ENCODE data around the gene DOP1B.

DNA sequence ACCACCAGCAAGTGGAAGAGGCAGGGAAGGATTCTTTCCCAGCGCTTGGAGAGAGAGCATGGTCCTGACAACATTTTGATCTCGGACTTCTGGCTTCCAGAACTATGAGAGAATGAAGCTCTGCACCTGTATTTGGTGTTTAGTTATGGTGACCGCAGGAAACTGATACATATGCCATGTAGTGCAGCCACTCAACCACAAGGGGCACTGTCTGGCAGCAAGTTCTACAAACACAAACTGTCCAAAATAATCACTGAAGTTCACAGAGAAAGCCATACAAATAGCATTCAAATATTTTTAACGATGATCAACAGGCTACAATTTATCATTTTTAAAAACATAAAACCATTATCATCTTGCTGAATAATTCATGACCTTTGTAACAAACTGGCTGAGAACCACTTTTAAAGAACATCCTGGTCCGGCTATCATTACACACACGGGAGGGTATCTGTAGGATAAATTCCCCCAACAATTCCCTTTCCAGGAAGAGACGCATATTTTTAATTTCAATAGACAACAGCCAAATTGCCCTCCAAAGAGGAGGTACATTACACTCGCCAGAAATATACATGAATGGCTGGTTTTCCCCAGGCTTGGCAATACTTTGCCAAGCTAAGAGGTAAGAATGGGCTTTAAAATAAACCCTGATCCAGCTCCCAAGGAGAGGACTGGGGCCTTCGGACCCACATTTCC, 31.0 kb upstream of the DOP1B start:
- no peak for TF ChIP-seq POLR2AphosphoS5 (IDR thresholded peaks at IDR 0.05; ENCODE audit: borderline replicate concordance, low read depth, low read length)
- no peak for TF ChIP-seq EZH2 (IDR thresholded peaks at IDR 0.05)
- TF ChIP-seq FOXP2 (optimal IDR thresholded peaks at IDR 0.05; ENCODE audit: control extremely low read depth, extremely low read length, insufficient read depth), result no peak
